Measurements from ENCODE around the gene EPM2A. TPM values are rescaled to one million over a fixed set of nuclear protein-coding genes. Genes with fewer than 3 reads are reported as not detected.

EPM2A gene
- total and polyA plus RNA-seq, 2 of the 4 experiments (the other 2 are of a cell fraction), result 2.1 to 4.5 TPM

DNA sequence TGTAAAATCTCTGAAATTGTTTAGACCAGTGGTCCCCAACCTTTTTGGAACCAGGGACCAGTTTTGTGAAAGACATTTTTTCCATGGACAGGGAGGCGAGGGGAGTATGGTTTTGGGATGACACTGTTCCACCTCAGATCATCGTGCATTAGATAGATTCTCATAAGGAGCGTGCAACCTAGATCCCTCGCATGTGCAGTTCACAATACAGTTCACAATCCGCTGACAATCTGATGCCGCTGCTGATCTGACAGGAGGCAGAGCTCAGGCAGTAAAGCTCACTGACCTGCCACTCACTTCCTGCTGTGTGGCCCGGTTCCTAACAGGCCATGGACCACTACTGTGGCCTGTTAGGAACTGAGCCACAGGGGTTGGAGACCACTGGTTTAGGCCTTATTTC is 115.2 kb downstream of the EPM2A start:
- Histone ChIP-seq H3K27ac (ENCODE audit: insufficient read depth, low read length) (no peak overlapping the region), H3K4me3 (ENCODE audit: insufficient read depth, low read depth, low read length) (no peak overlapping the region), H4K5ac (ENCODE audit: low read depth, low read length) (no peak overlapping the region), H2AK9ac (replicated peaks; ENCODE audit: low read depth, low read length, poor library complexity) (no peak overlapping the region), H2BK15ac (ENCODE audit: low read depth, low read length) (no peak overlapping the region), H4K91ac (ENCODE audit: insufficient read depth, low read depth, low read length) (no peak overlapping the region), H3K4me1 (ENCODE audit: control insufficient read depth, insufficient read depth, low read length) (no peaks in the 10 kb centered on the region), H2AK5ac (ENCODE audit: low read depth, low read length) (no peak overlapping the region), H3K9me1 (ENCODE audit: insufficient read depth, low read length) (no peaks in the 10 kb centered on the region), H2AFZ (replicated peaks; ENCODE audit: low read length, poor library complexity) (no peak overlapping the region), H3K79me1 (ENCODE audit: low read depth in 1 of 2, low read length in 2 of 2) (no peaks in the 10 kb centered on the region), H3K27me3 (ENCODE audit: control insufficient read depth, insufficient read depth, low read length) (no peaks in the 10 kb centered on the region), H2BK5ac (ENCODE audit: low read depth, low read length, poor library complexity, severe bottlenecking) (no peak overlapping the region), H4K20me1 (ENCODE audit: insufficient read depth, low read length) (no peaks in the 10 kb centered on the region), H2BK20ac (ENCODE audit: low read depth, low read length) (no peak overlapping the region), H3K56ac (ENCODE audit: extremely low read depth, insufficient read depth, low read length) (no peak overlapping the region), H3K4me2 (ENCODE audit: low read depth, low read length) (no peak overlapping the region), H4K8ac (ENCODE audit: low read depth in 2 of 2, low read length in 2 of 2) (no peak overlapping the region), H3K18ac (ENCODE audit: low read depth, low read length) (no peak overlapping the region), H2BK120ac (ENCODE audit: low read depth, low read length) (no peak overlapping the region), H3K4ac (ENCODE audit: low read depth, low read length) (no peak overlapping the region), H3K9me3 (ENCODE audit: control insufficient read depth, insufficient read depth, low read length) (no peaks in the 10 kb centered on the region), H3K9ac (ENCODE audit: low read depth, low read length) (no peak overlapping the region), H3K36me3 (ENCODE audit: control insufficient read depth, insufficient read depth, low read length) (no peaks in the 10 kb centered on the region), H3K23ac (ENCODE audit: low read depth, low read length) (no peak overlapping the region), H3K14ac (replicated peaks; ENCODE audit: low read depth, low read length) (no peak overlapping the region)
- BruUV-seq (replicated peaks), result no TSS peak
- ChIA-PET POLR2A (ENCODE audit: unreplicated experiment) (no interaction called here), CTCF (no interaction called here)
- dilution Hi-C loops (cut with HindIII; ENCODE audit: low sequenced_read_pairs, unreplicated experiment), result no loop called here
- no peak for ATAC-seq (ENCODE audit: low read depth)
- intact Hi-C loops (cut with micrococcal nuclease), result no loop called here
- in situ Hi-C loops (cut with MboI; ENCODE audit: low sequenced_read_pairs), result no loop called here
- 90% methylated on average over 2 of the region's 7 CpGs; no CpG with 5 or more reads in 1 of the 2 experiments for WGBS, 2 experiments (ENCODE audit: extremely low coverage in 2 of 2, insufficient read length in 1 of 2)
- TF ChIP-seq NFE2L2 (IDR thresholded peaks at IDR 0.05; ENCODE audit: low read depth, low read length) (no peak), POLR2A (IDR thresholded peaks at IDR 0.05; ENCODE audit: low read depth, low read length) (no peak), CHD1 (IDR thresholded peaks at IDR 0.05; ENCODE audit: low read depth, low read length) (no peak), MAZ (IDR thresholded peaks at IDR 0.05; ENCODE audit: borderline replicate concordance, low read depth, low read length) (no peak), BHLHE40 (IDR thresholded peaks at IDR 0.05; ENCODE audit: low read depth, low read length) (no peak), USF2 (IDR thresholded peaks at IDR 0.05; ENCODE audit: low read depth, low read length) (no peak), RAD21 (IDR thresholded peaks at IDR 0.05; ENCODE audit: low read length) (no peak), MAFK (IDR thresholded peaks at IDR 0.05; ENCODE audit: low read depth, low read length) (no peak), SMC3 (IDR thresholded peaks at IDR 0.05; ENCODE audit: low read depth, low read length) (no peak), FOS (IDR thresholded peaks at IDR 0.05; ENCODE audit: low read depth, low read length) (no peak), RFX5 (IDR thresholded peaks at IDR 0.05; ENCODE audit: low read depth, low read length) (no peak), CTCF (conservative IDR thresholded peaks at IDR 0.05; ENCODE audit: low read depth, low read length) (no peak), RCOR1 (IDR thresholded peaks at IDR 0.05; ENCODE audit: insufficient replicate concordance, low read length) (no peak), MXI1 (IDR thresholded peaks at IDR 0.05; ENCODE audit: borderline replicate concordance, low read depth, low read length) (no peak), CEBPB (IDR thresholded peaks at IDR 0.05; ENCODE audit: low read depth, low read length) (no peak)
- TF ChIP-seq, protein P1, sequence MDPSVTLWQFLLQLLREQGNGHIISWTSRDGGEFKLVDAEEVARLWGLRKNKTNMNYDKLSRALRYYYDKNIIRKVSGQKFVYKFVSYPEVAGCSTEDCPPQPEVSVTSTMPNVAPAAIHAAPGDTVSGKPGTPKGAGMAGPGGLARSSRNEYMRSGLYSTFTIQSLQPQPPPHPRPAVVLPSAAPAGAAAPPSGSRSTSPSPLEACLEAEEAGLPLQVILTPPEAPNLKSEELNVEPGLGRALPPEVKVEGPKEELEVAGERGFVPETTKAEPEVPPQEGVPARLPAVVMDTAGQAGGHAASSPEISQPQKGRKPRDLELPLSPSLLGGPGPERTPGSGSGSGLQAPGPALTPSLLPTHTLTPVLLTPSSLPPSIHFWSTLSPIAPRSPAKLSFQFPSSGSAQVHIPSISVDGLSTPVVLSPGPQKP (IDR thresholded peaks at IDR 0.05; ENCODE audit: borderline replicate concordance, low read depth, low read length), result no peak
- no peak for DNase-seq
